Adrenal gland (tissue), 12 donors: ENCODE results near the gene PDLIM3. TPM values are rescaled to one million over a fixed set of nuclear protein-coding genes. Genes with fewer than 3 reads are reported as not detected.

Experiments
- DNase-seq, 7 donors: peaks; one replicate each; pipeline ENCODE4 v3.0.0-alpha.2; 2019 to 2020
- H3K27ac ChIP-seq, 5 donors: fragments of 200-600 bp; sonication (generic) in 4 of 5; 1 replicate in 3 of 5; 2 replicates in 2 of 5; pipeline versions ENCODE4 v1.5.1 to v1.8.0; 2016 to 2020; ENCODE audit warnings: mild to moderate bottlenecking in 1 of 5
- H3K27me3 ChIP-seq: fragments of 200-600 bp; 2 replicates; pipeline ENCODE4 v1.8.0; 2021
- H3K36me3 ChIP-seq, 2 donors: fragments of 200-600 bp; replicated peaks in 1 of 2; 1 replicate in 1 of 2; 2 replicates in 1 of 2; pipeline versions ENCODE4 v1.5.1 to v1.8.0; 2018 to 2022
- H3K4me1 ChIP-seq, 2 donors: fragments of 200-600 bp; replicated peaks in 1 of 2; 1 replicate in 1 of 2; 2 replicates in 1 of 2; pipeline versions ENCODE4 v1.5.1 to v1.8.0; 2018 to 2021
- H3K4me3 ChIP-seq, 4 donors: fragments of 200-600 bp; sonication (generic) in 3 of 4; one replicate each; pipeline ENCODE4 v1.5.1; 2016 to 2018
- H3K9me3 ChIP-seq, 3 donors: fragments of 200-600 bp; sonication (generic) in 1 of 3; replicated peaks in 1 of 3; 1 replicate in 2 of 3; 2 replicates in 1 of 3; pipeline versions ENCODE4 v1.5.1 to v1.8.0; 2016 to 2021
- CTCF ChIP-seq, 6 experiments: fragments of 450-650 bp in 4 of 6; fragments of 200-600 bp in 2 of 6; sonication (generic) in 1 of 6; IDR thresholded peaks; 1 replicate in 5 of 6; 2 replicates in 1 of 6; pipeline versions ENCODE4 v1.5.1 to v1.8.0; 2016 to 2021; ENCODE audit warnings: antibody characterized with exemption in 6 of 6, mild to moderate bottlenecking in 2 of 6, moderate library complexity in 1 of 6
- POLR2A ChIP-seq, 2 donors: fragments of 450-650 bp; IDR thresholded peaks; one replicate each; pipeline ENCODE4 v1.6.1; 2017; ENCODE audit warnings: antibody characterized with exemption in 2 of 2, mild to moderate bottlenecking in 2 of 2, moderate library complexity in 1 of 2
- WGBS, 4 donors: extraction: QIAGEN DNeasy Blood & Tissue Kit in 2 of 4; methylation state at CpG; one replicate each; pipeline versions ENCODE4 v1.1.5 to v1.1.7; 2013 to 2017; 5-methylcytosine and 5-hydroxymethylcytosine counted together
- intact Hi-C, 2 donors: fragments of 100-400 bp; cut with DNase I; formaldehyde crosslinking; loops; one replicate each; pipeline versions ENCODE4 v1.14.1 to v1.15.0; 2022 to 2023
- polyA plus RNA-seq, 3 donors: library from polyadenylated mRNA; stranded (reverse); fragments of 200-250 nt in 2 of 3; fragments of 350-450 nt in 1 of 3; fragmentation: Illumina TruSeq in 1 of 3; extraction: RNeasy Lipid Tissue Mini Kit (QIAGEN cat#74804) in 1 of 3; gene quantifications; one replicate each; pipeline ENCODE4 v1.2.3, GENCODE V29; 2013 to 2014
- total RNA-seq, 9 donors: library from RNA; depleted of rRNA in 4 of 9; stranded (reverse); fragments of >200 nt in 4 of 9; fragments of 120-200 nt in 1 of 9; fragmentation: NEBNext Ultra II Directional in 1 of 9; extraction: Animal tissue kit (Norgen Biotek cat#: 25700) in 1 of 9; gene quantifications; one replicate each; pipeline versions ENCODE4 v1.1.0 to v1.2.4, GENCODE V29; 2013 to 2023
- donor health status: healthy with polysubstance abuse.
- donor health status: Bipolar disorder and iron deficiency.
- donor health status: DM: yes; HTN: yes; CAD: no.
- donor health status: DM: no; HTN: no; CAD: no.
- donor health status: DM: no; HTN: no; CAD: no.
- donor health status: DM: yes; HTN: yes; CAD: no.

PDLIM3 gene
- total and polyA plus RNA-seq, 12 donors: 2.6 to 22.6 (median 6.4) TPM

GRCh38 chr4:185552254-185552653 is 16.9 kb upstream of the PDLIM3 start:
- 86 to 93% (median 88%) methylated on average over 2 of the region's 2 CpGs for WGBS, 4 donors
- Histone ChIP-seq H3K36me3 (no peaks in the 10 kb centered on the region), H3K4me1 (no peaks in the 10 kb centered on the region), H3K27ac (no peak overlapping the region), H3K4me3 (no peak overlapping the region), H3K27me3 (no peaks in the 10 kb centered on the region), H3K9me3 (no peaks in the 10 kb centered on the region)
- no peak for DNase-seq
- TF ChIP-seq POLR2A (IDR thresholded peaks at IDR 0.05) (no peak), CTCF (IDR thresholded peaks at IDR 0.05) (no peak)
- intact Hi-C loops: no loop called here

- Histone ChIP-seq H3K4me3 (no peak overlapping the region), H3K27ac (no peak overlapping the region), H3K9me3 (no peaks in the 10 kb centered on the region), H3K27me3 (no peaks in the 10 kb centered on the region), H3K4me1 (no peaks in the 10 kb centered on the region), H3K36me3 (no peaks in the 10 kb centered on the region)
- no peak for DNase-seq
- intact Hi-C loops: no loop called here
- TF ChIP-seq POLR2A (IDR thresholded peaks at IDR 0.05) (no peak), CTCF (IDR thresholded peaks at IDR 0.05) (no peak)
- 57 to 100% (median 100%) methylated on average over 1 of the region's 1 CpG for WGBS, 4 donors
Observed at GRCh38 chr4:185550933-185551332, 15.6 kb upstream of the PDLIM3 start.

GRCh38 chr4:185549095-185549639 is 13.9 kb upstream of the PDLIM3 start:
- TF ChIP-seq CTCF (IDR thresholded peaks at IDR 0.05) (no peak), POLR2A (IDR thresholded peaks at IDR 0.05) (no peak)

GRCh38 chr4:185548587-185548986 is 13.3 kb upstream of the PDLIM3 start:
- DNase-seq: no peak
- Histone ChIP-seq H3K27me3 (no peaks in the 10 kb centered on the region), H3K9me3 (no peaks in the 10 kb centered on the region), H3K4me3 (no peak overlapping the region), H3K36me3 (no peaks in the 10 kb centered on the region), H3K4me1 (no peaks in the 10 kb centered on the region), H3K27ac (no peak overlapping the region)
- TF ChIP-seq POLR2A (IDR thresholded peaks at IDR 0.05) (no peak), CTCF (IDR thresholded peaks at IDR 0.05) (no peak)
- intact Hi-C loops: no loop called here
- WGBS, 4 donors: 88 to 100% (median 91%) methylated on average over 1 of the region's 1 CpG

More at GRCh38 chr4:185549095-185549639, 13.9 kb upstream of the PDLIM3 start:
- Histone ChIP-seq H3K27ac (no peak overlapping the region), H3K36me3 (no peaks in the 10 kb centered on the region), H3K4me1 (no peaks in the 10 kb centered on the region), H3K4me3 (no peak overlapping the region), H3K9me3 (no peaks in the 10 kb centered on the region), H3K27me3 (no peaks in the 10 kb centered on the region)
- intact Hi-C loops: no loop called here
- no peak for DNase-seq
- WGBS, 4 donors: 64 to 70% (median 67%) methylated on average over 2 of the region's 2 CpGs
